Astrocyte (in vitro differentiated cells and primary cell): Measurements from ENCODE around the gene CD81. TPM values are rescaled to one million over a fixed set of nuclear protein-coding genes. Genes with fewer than 3 reads are reported as not detected.

Source experiments
- DNase-seq: peaks from one replicate; pipeline ENCODE4 v3.0.0-alpha.2; 2010; ENCODE audit warnings: low read depth
- FAIRE-seq: peaks from 2 replicates; lab custom pipeline; 2011; peaks lifted over from hg19 to GRCh38; lab: Jason Lieb, UNC
- H2AFZ ChIP-seq: 2 replicates; pipeline ENCODE4 v1.6.0; 2012; ENCODE audit warnings: low read depth, low read length, inconsistent platforms
- H3K27ac ChIP-seq: 2 replicates; pipeline ENCODE4 v1.5.1; 2011; ENCODE audit warnings: low read depth, low read length, inconsistent platforms
- H3K27me3 ChIP-seq: 2 replicates; pipeline ENCODE4 v1.6.0; 2011; ENCODE audit warnings: low read length, inconsistent platforms; ENCODE audit not compliant: insufficient read depth
- H3K36me3 ChIP-seq: 2 replicates; pipeline ENCODE4 v1.5.1; 2011; ENCODE audit warnings: low read length, inconsistent platforms; ENCODE audit not compliant: insufficient read depth
- H3K4me1 ChIP-seq: 2 replicates; pipeline ENCODE4 v1.5.1; 2011; ENCODE audit warnings: low read length, inconsistent platforms; ENCODE audit not compliant: insufficient read depth
- H3K4me2 ChIP-seq: 2 replicates; pipeline ENCODE4 v1.6.0; 2012; ENCODE audit warnings: low read length, inconsistent platforms
- H3K4me3 ChIP-seq: 2 replicates; pipeline ENCODE4 v1.5.1; 2011; ENCODE audit warnings: low read depth, mild to moderate bottlenecking, low read length, inconsistent platforms; ENCODE audit not compliant: insufficient read depth
- H3K79me2 ChIP-seq: 2 replicates; pipeline ENCODE4 v1.6.0; 2012; ENCODE audit warnings: mild to moderate bottlenecking, low read length, inconsistent platforms; ENCODE audit not compliant: insufficient read depth
- H3K9ac ChIP-seq: 2 replicates; pipeline ENCODE4 v1.6.0; 2012; ENCODE audit warnings: mild to moderate bottlenecking, low read length, inconsistent platforms
- H3K9me3 ChIP-seq: 2 replicates; pipeline ENCODE4 v1.5.1; 2012; ENCODE audit warnings: low read depth, mild to moderate bottlenecking, low read length, inconsistent platforms; ENCODE audit not compliant: insufficient read depth
- H4K20me1 ChIP-seq: 2 replicates; pipeline ENCODE4 v1.6.0; 2012; ENCODE audit warnings: low read length, inconsistent platforms; ENCODE audit not compliant: insufficient read depth
- H3K27ac Mint-ChIP-seq: one replicate; pipeline ENCODE4 v1.8.0; 2021; ENCODE audit warnings: mild to moderate bottlenecking, mixed read lengths; ENCODE audit not compliant: unreplicated experiment
- H3K27me3 Mint-ChIP-seq: one replicate; pipeline ENCODE4 v1.8.0; 2021; ENCODE audit warnings: low read depth, mixed read lengths; ENCODE audit not compliant: unreplicated experiment
- H3K36me3 Mint-ChIP-seq: one replicate; pipeline ENCODE4 v1.8.0; 2021; ENCODE audit warnings: low read depth, mixed read lengths; ENCODE audit not compliant: unreplicated experiment
- H3K4me1 Mint-ChIP-seq: one replicate; pipeline ENCODE4 v1.8.0; 2021; ENCODE audit warnings: low read depth, mixed read lengths; ENCODE audit not compliant: unreplicated experiment
- H3K4me3 Mint-ChIP-seq: one replicate; pipeline ENCODE4 v1.8.0; 2021; ENCODE audit warnings: mild to moderate bottlenecking, moderate library complexity, mixed read lengths; ENCODE audit not compliant: unreplicated experiment
- H3K9me3 Mint-ChIP-seq: one replicate; pipeline ENCODE4 v1.8.0; 2021; ENCODE audit warnings: mild to moderate bottlenecking, mixed read lengths; ENCODE audit not compliant: unreplicated experiment
- CTCF ChIP-seq: IDR thresholded peaks from 2 replicates; pipeline ENCODE4 v1.5.1; 2011; ENCODE audit warnings: low read depth, mild to moderate bottlenecking, inconsistent platforms, low read length, moderate library complexity; ENCODE audit not compliant: insufficient read depth
- EZH2 ChIP-seq: IDR thresholded peaks from 2 replicates; pipeline ENCODE4 v1.6.1; 2012; ENCODE audit warnings: mild to moderate bottlenecking, low read length, inconsistent platforms; ENCODE audit not compliant: insufficient read depth
- total RNA-seq: library from RNA; stranded (reverse); gene quantifications from 2 replicates; pipeline ENCODE4 v1.2.1, GENCODE V29; 2021

Gene CD81
- total RNA-seq, 1 donor from 2014 or later, result 625 TPM

GRCh38 chr11:2410616-2411015, 33.5 kb downstream of the CD81 start:
- peaks cover 3% of the 10 kb centered on the region for H3K27me3 ChIP-seq
- no peaks in the 10 kb centered on the region for H3K36me3 ChIP-seq
- TF ChIP-seq EZH2 (no peak), CTCF (no peak)
- H3K27ac ChIP-seq, result no peak overlapping the region
- H3K4me3 ChIP-seq, result no peak overlapping the region
- DNase-seq, result no peak
- no peak overlapping the region for H3K27ac Mint-ChIP-seq
- H3K79me2 ChIP-seq, result no peaks in the 10 kb centered on the region
- no peaks in the 10 kb centered on the region for H4K20me1 ChIP-seq
- no peak for FAIRE-seq
- H3K9me3 ChIP-seq, result no peaks in the 10 kb centered on the region
- H3K4me1 Mint-ChIP-seq, result no peaks in the 10 kb centered on the region
- no peak overlapping the region for H2AFZ ChIP-seq
- no peaks in the 10 kb centered on the region for H3K36me3 Mint-ChIP-seq
- H3K9ac ChIP-seq, result no peak overlapping the region
- no peak overlapping the region for H3K4me3 Mint-ChIP-seq
- H3K9me3 Mint-ChIP-seq, result no peaks in the 10 kb centered on the region
- no peaks in the 10 kb centered on the region for H3K4me1 ChIP-seq
- peaks cover 8% of the 10 kb centered on the region for H3K27me3 Mint-ChIP-seq
- H3K4me2 ChIP-seq, result no peak overlapping the region

GRCh38 chr11:2411446-2412305, 34.6 kb downstream of the CD81 start:
- Mint-ChIP-seq H3K9me3 (no peaks in the 10 kb centered on the region), H3K4me1 (no peaks in the 10 kb centered on the region), H3K27ac (no peak overlapping the region), H3K4me3 (no peak overlapping the region), H3K27me3 (peaks cover 11% of the 10 kb centered on the region), H3K36me3 (no peaks in the 10 kb centered on the region)
- Histone ChIP-seq H3K4me2 (no peak overlapping the region), H3K4me3 (no peak overlapping the region), H3K9ac (no peak overlapping the region), H3K9me3 (no peaks in the 10 kb centered on the region), H3K4me1 (no peaks in the 10 kb centered on the region), H3K79me2 (no peaks in the 10 kb centered on the region), H3K27me3 (peaks cover 4% of the 10 kb centered on the region), H3K36me3 (no peaks in the 10 kb centered on the region), H3K27ac (no peak overlapping the region), H4K20me1 (no peaks in the 10 kb centered on the region), H2AFZ (no peak overlapping the region)
- TF ChIP-seq CTCF (no peak), EZH2 (no peak)
- FAIRE-seq (no peak), DNase-seq (no peak)

GRCh38 chr11:2412323-2412722, 35.2 kb downstream of the CD81 start:
- Mint-ChIP-seq H3K4me1 (no peaks in the 10 kb centered on the region), H3K4me3 (no peak overlapping the region), H3K27ac (no peak overlapping the region), H3K27me3 (peaks cover 11% of the 10 kb centered on the region), H3K9me3 (no peaks in the 10 kb centered on the region), H3K36me3 (no peaks in the 10 kb centered on the region)
- no peak overlapping the region for H3K4me3 ChIP-seq
- FAIRE-seq, result no peak
- H3K9me3 ChIP-seq, result no peaks in the 10 kb centered on the region
- peaks cover 6% of the 10 kb centered on the region for H3K27me3 ChIP-seq
- no peak for TF ChIP-seq EZH2
- no peak for TF ChIP-seq CTCF
- no peak overlapping the region for H3K9ac ChIP-seq
- H2AFZ ChIP-seq, result no peak overlapping the region
- no peaks in the 10 kb centered on the region for H4K20me1 ChIP-seq
- no peaks in the 10 kb centered on the region for H3K79me2 ChIP-seq
- no peak overlapping the region for H3K27ac ChIP-seq
- no peak overlapping the region for H3K4me2 ChIP-seq
- DNase-seq, result no peak
- H3K4me1 ChIP-seq, result no peaks in the 10 kb centered on the region
- no peaks in the 10 kb centered on the region for H3K36me3 ChIP-seq
